22Rv1 (cell line): ENCODE measurements around the gene MYO1D.

Experiments
- CTCF ChIP-seq: fragments of 450-650 bp; IDR thresholded peaks from 2 replicates; pipeline ENCODE4 v1.5.1; 2017; ENCODE audit warnings: mild to moderate bottlenecking
- ZFX ChIP-seq: fragments of 450-650 bp; IDR thresholded peaks from 2 replicates; pipeline ENCODE4 v1.6.1; 2017; ENCODE audit warnings: antibody characterized with exemption, borderline replicate concordance

DNA sequence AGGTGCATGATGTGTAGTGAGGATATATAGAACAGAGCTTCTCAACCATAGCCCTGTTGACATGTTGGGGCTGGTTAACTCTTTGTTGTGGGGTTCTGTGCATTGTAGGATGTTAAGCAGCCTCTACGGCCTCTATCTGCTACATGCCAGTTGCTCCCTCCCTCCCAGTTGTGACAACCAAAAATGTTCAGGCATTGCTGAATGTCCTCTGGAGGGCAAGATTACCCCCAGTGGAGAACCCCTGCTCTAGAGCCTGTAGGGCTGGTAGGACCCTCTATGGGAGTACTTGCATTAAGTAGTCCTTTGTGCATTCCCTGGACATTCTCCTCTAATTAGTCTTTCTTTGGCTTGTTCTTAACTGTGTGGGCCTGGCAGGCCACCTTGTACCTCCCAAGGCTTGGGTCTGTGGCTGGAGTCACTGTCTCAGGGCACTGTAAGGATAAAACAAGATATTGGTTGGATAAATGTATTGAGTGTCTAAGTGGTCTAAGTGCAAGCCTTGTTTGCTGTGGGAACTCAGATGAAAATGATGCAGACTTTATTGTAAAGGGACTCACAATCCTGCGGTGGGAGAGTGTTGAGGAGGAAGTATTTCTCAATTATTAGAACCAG is 19.8 kb upstream of the MYO1D start:
- TF ChIP-seq CTCF (no peak), ZFX (no peak)
